ENCODE data around the gene NRG2. TPM values are rescaled to one million over a fixed set of nuclear protein-coding genes. Genes with fewer than 3 reads are reported as not detected.

Gene NRG2
- total RNA-seq, 1 experiment from 2014 or later = 0.91 TPM

GRCh38 chr5:140011297-140011802 lies 31.7 kb downstream of the NRG2 start:
- no peak overlapping the region for H3K9ac ChIP-seq (ENCODE audit: low read length)
- ATAC-seq = no peak; the same call in 1 of the 2 replicates
- H3K4me1 ChIP-seq (ENCODE audit: control insufficient read depth in 1 of 2, insufficient read depth in 2 of 2, low read length in 2 of 2) = no peaks in the 10 kb centered on the region
- BruUV-seq (replicated peaks) = no TSS peak
- RAD21 ChIA-PET (ENCODE audit: low non-redundant PET in 1 of 2, low total read pairs in 2 of 2, uncharacterized antibody in 2 of 2, unreplicated experiment in 2 of 2) = no interaction called here
- H3K36me3 ChIP-seq (ENCODE audit: control insufficient read depth in 1 of 2, insufficient read depth in 2 of 2, low read length in 2 of 2) = no peaks in the 10 kb centered on the region
- no peak overlapping the region for H3K4me3 ChIP-seq (replicated peaks in 1 of 2; ENCODE audit: low read depth in 1 of 2, low read length in 2 of 2)
- no peak for DNase-seq (ENCODE audit: low read depth, low spot score)
- H3K27ac ChIP-seq (ENCODE audit: low read depth, low read length) = no peak overlapping the region
- no peaks in the 10 kb centered on the region for H4K20me1 ChIP-seq (ENCODE audit: insufficient read depth)
- H3K27me3 ChIP-seq (ENCODE audit: insufficient read depth, low read length) = no peaks in the 10 kb centered on the region
- H3K9me3 ChIP-seq (ENCODE audit: control insufficient read depth in 1 of 2, insufficient read depth in 1 of 2, low read depth in 1 of 2, low read length in 2 of 2) = no peaks in the 10 kb centered on the region
- TF ChIP-seq RAD21 (IDR thresholded peaks at IDR 0.05; ENCODE audit: low read depth) (no peak), CBX3 (IDR thresholded peaks at IDR 0.05; ENCODE audit: low read depth) (no peak), CEBPB (IDR thresholded peaks at IDR 0.05; ENCODE audit: low read depth) (no peak), EGR1 (IDR thresholded peaks at IDR 0.05; ENCODE audit: low read depth) (no peak), MAX (IDR thresholded peaks at IDR 0.05) (no peak), SP1 (IDR thresholded peaks at IDR 0.05; ENCODE audit: low read depth) (no peak), EZH2 (IDR thresholded peaks at IDR 0.05) (no peak), FOSL1 (IDR thresholded peaks at IDR 0.05; ENCODE audit: low read depth) (no peak), YY1 (IDR thresholded peaks at IDR 0.05; ENCODE audit: extremely low read depth, insufficient replicate concordance, low read depth, low read length) (no peak), TCF7L2 (IDR thresholded peaks at IDR 0.05; ENCODE audit: borderline replicate concordance, extremely low read depth, insufficient read depth, insufficient read length) (no peak), SIN3A (IDR thresholded peaks at IDR 0.05; ENCODE audit: low read depth) (no peak), SRF (IDR thresholded peaks at IDR 0.05; ENCODE audit: low read depth) (no peak), ZBTB33 (IDR thresholded peaks at IDR 0.05; ENCODE audit: extremely low read depth, insufficient replicate concordance, low read length) (no peak), ZNF274 (IDR thresholded peaks at IDR 0.05; ENCODE audit: low read depth, low read length) (no peak)
- TF ChIP-seq, protein P1, sequence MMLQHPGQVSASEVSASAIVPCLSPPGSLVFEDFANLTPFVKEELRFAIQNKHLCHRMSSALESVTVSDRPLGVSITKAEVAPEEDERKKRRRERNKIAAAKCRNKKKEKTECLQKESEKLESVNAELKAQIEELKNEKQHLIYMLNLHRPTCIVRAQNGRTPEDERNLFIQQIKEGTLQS (IDR thresholded peaks at IDR 0.05) = no peak
- no peaks in the 10 kb centered on the region for H3K9me2 ChIP-seq (ENCODE audit: insufficient read depth)
- intact Hi-C loops (cut with micrococcal nuclease) = no loop called here
- no peak overlapping the region for H2AFZ ChIP-seq (ENCODE audit: low read depth, low read length, poor library complexity, severe bottlenecking)
- no peaks in the 10 kb centered on the region for H3K79me2 ChIP-seq (ENCODE audit: insufficient read depth, low read length)
- CTCF ChIA-PET = no interaction called here
- POLR2A ChIA-PET = no interaction called here
- no peak overlapping the region for H3K4me2 ChIP-seq (ENCODE audit: low read length)
